IgD-negative memory B cell (primary cell): Measurements from ENCODE around the gene TKFC. TPM values are rescaled to one million over a fixed set of nuclear protein-coding genes. Genes with fewer than 3 reads are reported as not detected.
"Not testable (repeated sequence)": the region's sequence is repeated elsewhere in the genome, so short reads cannot be mapped to it uniquely, and the experiment has no call there.

Experiments used
- H3K27ac Mint-ChIP-seq, 3 donors: one replicate each; pipeline ENCODE4 v1.8.0; 2020 to 2022; ENCODE audit warnings: mild to moderate bottlenecking in 3 of 3, mixed read lengths in 3 of 3, moderate library complexity in 1 of 3
- H3K27me3 Mint-ChIP-seq: one replicate; pipeline ENCODE4 v1.8.0; 2021; ENCODE audit warnings: mixed read lengths
- H3K36me3 Mint-ChIP-seq: one replicate; pipeline ENCODE4 v1.8.0; 2020; ENCODE audit warnings: mild to moderate bottlenecking, mixed read lengths
- H3K4me1 Mint-ChIP-seq, 3 donors: one replicate each; pipeline ENCODE4 v1.8.0; 2020 to 2022; ENCODE audit warnings: mixed read lengths in 3 of 3, mild to moderate bottlenecking in 1 of 3
- H3K4me3 Mint-ChIP-seq, 4 donors: one replicate each; pipeline ENCODE4 v1.8.0; 2020 to 2022; ENCODE audit warnings: mild to moderate bottlenecking in 4 of 4, mixed read lengths in 4 of 4, moderate library complexity in 3 of 4
- H3K9me3 Mint-ChIP-seq, 3 donors: one replicate each; pipeline ENCODE4 v1.8.0; 2020 to 2021; ENCODE audit warnings: mixed read lengths in 3 of 3, mild to moderate bottlenecking in 1 of 3
- polyA plus RNA-seq: library from polyadenylated mRNA; unstranded; fragments of 300-500 nt; fragmentation: Illumina TruSeq; gene quantifications from one replicate; pipeline ENCODE4 v1.2.3, GENCODE V29; 2021

The TKFC gene
- polyA plus RNA-seq, 1 donor from 2014 or later = 46.1 TPM

- H3K4me1 Mint-ChIP-seq = peaks cover 27 to 41% (median 40%) of the 10 kb centered on the region in 3 donors
- peak within 1 kb of the TSS; percentile 94 to 100 (median 98) for H3K4me3 Mint-ChIP-seq
- H3K9me3 Mint-ChIP-seq = no peaks in the 10 kb centered on the region
- no peaks in the 10 kb centered on the region for H3K27me3 Mint-ChIP-seq
- peak within 1 kb of the TSS; percentile 93 to 98 (median 97) for H3K27ac Mint-ChIP-seq
- no peaks in the 10 kb centered on the region for H3K36me3 Mint-ChIP-seq
Measured at GRCh38 chr11:61361741-61362541, 28.9 kb downstream of the TKFC start, which contains the start of the genes CYB561A3 and TMEM138. Gene CYB561A3, minus strand, starts transcription at chr11:61361882. Its CDS starts 5,169 bp downstream, at chr11:61356713. Gene TMEM138, plus strand, starts transcription at chr11:61362374. Its CDS starts 2,017 bp downstream, at chr11:61364391.

- peaks cover 21 to 35% (median 34%) of the 10 kb centered on the region in 3 donors for H3K4me1 Mint-ChIP-seq
- H3K4me3 Mint-ChIP-seq = peak overlapping the region; percentile 94 to 100 (median 98)
- H3K9me3 Mint-ChIP-seq = no peaks in the 10 kb centered on the region
- no peaks in the 10 kb centered on the region for H3K27me3 Mint-ChIP-seq
- H3K36me3 Mint-ChIP-seq = no peaks in the 10 kb centered on the region
- peak overlapping the region; percentile 93 to 98 (median 97) for H3K27ac Mint-ChIP-seq
Measured at GRCh38 chr11:61362542-61362875, 29.5 kb downstream of the TKFC start.

- Mint-ChIP-seq H3K4me1 (peaks cover 16 to 26% (median 25%) of the 10 kb centered on the region in 3 donors), H3K36me3 (no peaks in the 10 kb centered on the region)
Measured at GRCh38 chr11:61364012-61364675, 31.1 kb downstream of the TKFC start.

GRCh38 chr11:61367406-61367805 lies 34.4 kb downstream of the TKFC start:
- Mint-ChIP-seq H3K9me3 (no peaks in the 10 kb centered on the region), H3K27ac (no peak overlapping the region), H3K27me3 (no peaks in the 10 kb centered on the region), H3K36me3 (no peaks in the 10 kb centered on the region), H3K4me1 (peaks cover 5 to 16% (median 14%) of the 10 kb centered on the region in 3 donors), H3K4me3 (no peak overlapping the region)

More at GRCh38 chr11:61364012-61364675, 31.1 kb downstream of the TKFC start:
- H3K4me3 Mint-ChIP-seq = peak overlapping the region in 3 of 4 donors; percentile 76 to 97 (median 94)
- H3K27ac Mint-ChIP-seq = peak overlapping the region; percentile 43 to 97 (median 93)
- no peaks in the 10 kb centered on the region for H3K9me3 Mint-ChIP-seq
- H3K27me3 Mint-ChIP-seq = no peaks in the 10 kb centered on the region

- H3K36me3 Mint-ChIP-seq = no peaks in the 10 kb centered on the region
- peak overlapping the region in 2 of 3 donors; percentile 43 to 59 for H3K27ac Mint-ChIP-seq
- H3K9me3 Mint-ChIP-seq = no peaks in the 10 kb centered on the region
- no peaks in the 10 kb centered on the region for H3K27me3 Mint-ChIP-seq
- H3K4me3 Mint-ChIP-seq = peak overlapping the region in 1 of 4 donors; percentile 35
- H3K4me1 Mint-ChIP-seq = peaks cover 3 to 6% (median 4%) of the 10 kb centered on the region in 3 donors
Measured at GRCh38 chr11:61368646-61369045, 35.6 kb downstream of the TKFC start.

- H3K9me3 Mint-ChIP-seq = no peaks in the 10 kb centered on the region
- H3K27ac Mint-ChIP-seq = no peak overlapping the region
- H3K4me3 Mint-ChIP-seq = peak overlapping the region in 1 of 4 donors; percentile 18
- peaks cover 0 to 2% (median 2%) of the 10 kb centered on the region in 3 donors for H3K4me1 Mint-ChIP-seq
- no peaks in the 10 kb centered on the region for H3K27me3 Mint-ChIP-seq
- H3K36me3 Mint-ChIP-seq = no peaks in the 10 kb centered on the region
Measured at GRCh38 chr11:61369372-61370348, 36.6 kb downstream of the TKFC start.

GRCh38 chr11:61370349-61371005 lies 37.4 kb downstream of the TKFC start:
- Mint-ChIP-seq H3K27ac (no peak overlapping the region), H3K27me3 (no peaks in the 10 kb centered on the region)

GRCh38 chr11:61372659-61373420 lies 39.8 kb downstream of the TKFC start:
- H3K4me1 Mint-ChIP-seq = peaks cover 0 to 2% (median 2%) of the 10 kb centered on the region in 3 donors
- peak overlapping the region in 1 of 3 donors; percentile 71 for H3K27ac Mint-ChIP-seq
- peaks cover 6% of the 10 kb centered on the region for H3K36me3 Mint-ChIP-seq
- no peaks in the 10 kb centered on the region for H3K27me3 Mint-ChIP-seq
- no peak overlapping the region for H3K4me3 Mint-ChIP-seq
- H3K9me3 Mint-ChIP-seq = no peaks in the 10 kb centered on the region

More at GRCh38 chr11:61370349-61371005, 37.4 kb downstream of the TKFC start:
- peaks cover 3% of the 10 kb centered on the region for H3K36me3 Mint-ChIP-seq
- peaks cover 0 to 2% (median 2%) of the 10 kb centered on the region in 3 donors for H3K4me1 Mint-ChIP-seq
- H3K9me3 Mint-ChIP-seq = no peaks in the 10 kb centered on the region
- H3K4me3 Mint-ChIP-seq = peak overlapping the region in 1 of 4 donors; percentile 18

- Mint-ChIP-seq H3K36me3 (peaks cover 6% of the 10 kb centered on the region), H3K4me3 (no peak overlapping the region), H3K4me1 (no peaks in the 10 kb centered on the region), H3K27me3 (no peaks in the 10 kb centered on the region), H3K9me3 (no peaks in the 10 kb centered on the region), H3K27ac (no peak overlapping the region)
Measured at GRCh38 chr11:61375761-61376108, 42.7 kb downstream of the TKFC start.

- Mint-ChIP-seq H3K4me3 (peak overlapping the region in 1 of 4 donors; percentile 54), H3K4me1 (peaks cover 0 to 4% (median 0%) of the 10 kb centered on the region in 3 donors), H3K36me3 (peaks cover 7% of the 10 kb centered on the region), H3K9me3 (no peaks in the 10 kb centered on the region), H3K27ac (no peak overlapping the region), H3K27me3 (no peaks in the 10 kb centered on the region)
Measured at GRCh38 chr11:61377461-61378160, 44.6 kb downstream of the TKFC start.

GRCh38 chr11:61378713-61379313 lies 45.8 kb downstream of the TKFC start:
- Mint-ChIP-seq H3K27me3 (no peaks in the 10 kb centered on the region), H3K27ac (no peak overlapping the region), H3K36me3 (peaks cover 7% of the 10 kb centered on the region), H3K9me3 (no peaks in the 10 kb centered on the region), H3K4me3 (no peak overlapping the region), H3K4me1 (peaks cover 0 to 4% (median 0%) of the 10 kb centered on the region in 3 donors)

GRCh38 chr11:61380884-61381283 lies 47.9 kb downstream of the TKFC start:
- H3K4me1 Mint-ChIP-seq = peaks cover 0 to 12% (median 5%) of the 10 kb centered on the region in 3 donors
- H3K4me3 Mint-ChIP-seq = no peak overlapping the region
- H3K9me3 Mint-ChIP-seq = no peaks in the 10 kb centered on the region
- peaks cover 5% of the 10 kb centered on the region for H3K36me3 Mint-ChIP-seq
- no peak overlapping the region for H3K27ac Mint-ChIP-seq
- H3K27me3 Mint-ChIP-seq = no peaks in the 10 kb centered on the region

GRCh38 chr11:61383859-61384258 lies 50.8 kb downstream of the TKFC start:
- not testable (repeated sequence) for H3K27me3 Mint-ChIP-seq, H3K36me3 Mint-ChIP-seq, H3K9me3 Mint-ChIP-seq, H3K27ac Mint-ChIP-seq, H3K4me3 Mint-ChIP-seq
- peaks cover 0 to 12% (median 5%) of the 10 kb centered on the region in 3 donors for H3K4me1 Mint-ChIP-seq
